ENCODE measurements around the gene CAMK2A.

DNA sequence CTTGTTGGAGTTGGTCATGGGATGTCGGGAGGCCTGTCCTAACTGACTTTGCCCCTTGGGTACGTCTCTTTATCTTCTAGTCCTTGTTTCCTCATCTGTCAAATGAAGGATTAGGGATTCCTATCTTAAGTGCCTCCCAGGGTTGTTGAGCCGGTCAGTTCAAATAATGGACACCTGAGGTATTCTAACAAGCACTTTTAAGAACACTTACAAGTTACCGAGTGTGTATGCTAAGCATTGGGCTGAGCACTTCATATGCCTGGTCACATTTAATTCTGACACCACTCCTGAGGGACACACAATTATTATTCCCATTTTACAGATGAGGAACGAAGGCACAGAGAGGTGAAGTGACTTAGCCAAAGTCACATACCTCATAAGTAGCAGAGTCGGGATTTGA is 37.1 kb downstream of the CAMK2A start:
- TF ChIP-seq, protein P1, sequence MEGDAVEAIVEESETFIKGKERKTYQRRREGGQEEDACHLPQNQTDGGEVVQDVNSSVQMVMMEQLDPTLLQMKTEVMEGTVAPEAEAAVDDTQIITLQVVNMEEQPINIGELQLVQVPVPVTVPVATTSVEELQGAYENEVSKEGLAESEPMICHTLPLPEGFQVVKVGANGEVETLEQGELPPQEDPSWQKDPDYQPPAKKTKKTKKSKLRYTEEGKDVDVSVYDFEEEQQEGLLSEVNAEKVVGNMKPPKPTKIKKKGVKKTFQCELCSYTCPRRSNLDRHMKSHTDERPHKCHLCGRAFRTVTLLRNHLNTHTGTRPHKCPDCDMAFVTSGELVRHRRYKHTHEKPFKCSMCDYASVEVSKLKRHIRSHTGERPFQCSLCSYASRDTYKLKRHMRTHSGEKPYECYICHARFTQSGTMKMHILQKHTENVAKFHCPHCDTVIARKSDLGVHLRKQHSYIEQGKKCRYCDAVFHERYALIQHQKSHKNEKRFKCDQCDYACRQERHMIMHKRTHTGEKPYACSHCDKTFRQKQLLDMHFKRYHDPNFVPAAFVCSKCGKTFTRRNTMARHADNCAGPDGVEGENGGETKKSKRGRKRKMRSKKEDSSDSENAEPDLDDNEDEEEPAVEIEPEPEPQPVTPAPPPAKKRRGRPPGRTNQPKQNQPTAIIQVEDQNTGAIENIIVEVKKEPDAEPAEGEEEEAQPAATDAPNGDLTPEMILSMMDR (IDR thresholded peaks at IDR 0.05; ENCODE audit: insufficient read depth, low read length, poor library complexity, severe bottlenecking), result no peak
- no peak for TF ChIP-seq EZH2phosphoT487 (conservative IDR thresholded peaks at IDR 0.05; ENCODE audit: low read length)
